Peyer's patch (tissue), 4 donors: ENCODE measurements around the gene CAMK1. TPM values are rescaled to one million over a fixed set of nuclear protein-coding genes. Genes with fewer than 3 reads are reported as not detected.

Source experiments
- DNase-seq, 3 donors: peaks; one replicate each; pipeline ENCODE4 v3.0.0-alpha.2; 2017 to 2019
- H3K27ac ChIP-seq, 4 donors: fragments of 200-600 bp; sonication (generic); one replicate each; pipeline ENCODE4 v1.5.1; 2016 to 2019
- H3K27me3 ChIP-seq, 2 donors: fragments of 200-600 bp; sonication (generic); one replicate each; pipeline ENCODE4 v1.5.1; 2019
- H3K36me3 ChIP-seq, 3 donors: fragments of 200-600 bp; sonication (generic); one replicate each; pipeline ENCODE4 v1.5.1; 2016 to 2019
- H3K4me1 ChIP-seq, 4 donors: fragments of 200-600 bp; sonication (generic); one replicate each; pipeline ENCODE4 v1.5.1; 2016 to 2019
- H3K4me3 ChIP-seq, 4 donors: fragments of 200-600 bp; sonication (generic); 1 replicate in 3 of 4; 2 replicates in 1 of 4; pipeline ENCODE4 v1.5.1; 2016 to 2019; ENCODE audit warnings: mild to moderate bottlenecking in 1 of 4
- H3K9me3 ChIP-seq, 4 donors: fragments of 200-600 bp; sonication (generic); one replicate each; pipeline ENCODE4 v1.5.1; 2016 to 2019; ENCODE audit warnings: mild to moderate bottlenecking in 1 of 4
- POLR2A ChIP-seq, 2 donors: fragments of 450-650 bp; IDR thresholded peaks; one replicate each; pipeline ENCODE4 v1.5.1; 2017; ENCODE audit warnings: antibody characterized with exemption in 2 of 2, mild to moderate bottlenecking in 2 of 2, moderate library complexity in 2 of 2
- total RNA-seq, 4 donors: library from RNA; depleted of rRNA; stranded (reverse); fragments of >200 nt; gene quantifications; one replicate each; pipeline ENCODE4 v1.1.0, GENCODE V29; 2016
- TF ChIP-seq, protein P1 (sequence below), 6 experiments: fragments of 450-650 bp in 4 of 6; fragments of 200-600 bp in 2 of 6; sonication (generic) in 1 of 6; IDR thresholded peaks; one replicate each; pipeline ENCODE4 v1.5.1; 2017 to 2019; ENCODE audit warnings: antibody characterized with exemption in 6 of 6, mild to moderate bottlenecking in 3 of 6, moderate library complexity in 1 of 6

Gene CAMK1
- total RNA-seq, 4 donors from 2014 or later, result 5.6 to 51.2 (median 10.4) TPM

DNA sequence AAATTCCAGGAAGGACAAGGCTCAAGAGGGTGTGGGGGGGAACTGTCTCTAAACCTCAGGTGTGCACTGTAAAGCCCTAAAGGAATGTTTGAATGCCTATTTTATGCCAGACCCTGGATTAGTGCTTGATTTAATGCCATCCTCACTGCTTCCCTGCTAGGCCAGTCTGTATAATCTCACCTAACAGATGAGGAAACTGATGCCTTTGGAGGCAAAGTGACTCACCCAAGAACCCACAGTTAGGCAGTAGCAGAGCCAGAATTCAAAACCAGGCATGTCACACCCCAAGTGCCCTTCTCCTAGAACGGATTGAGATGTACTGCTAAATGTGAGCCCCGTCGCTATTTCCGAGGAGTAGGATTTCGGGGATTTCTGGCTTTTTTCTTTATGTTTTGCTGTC is 7.8 kb downstream of the CAMK1 start:
- Histone ChIP-seq H3K27ac (no peak overlapping the region), H3K36me3 (peaks cover 0 to 37% (median 0%) of the 10 kb centered on the region in 3 donors)
- TF ChIP-seq POLR2A (IDR thresholded peaks at IDR 0.05), result no peak
- TF ChIP-seq, protein P1, sequence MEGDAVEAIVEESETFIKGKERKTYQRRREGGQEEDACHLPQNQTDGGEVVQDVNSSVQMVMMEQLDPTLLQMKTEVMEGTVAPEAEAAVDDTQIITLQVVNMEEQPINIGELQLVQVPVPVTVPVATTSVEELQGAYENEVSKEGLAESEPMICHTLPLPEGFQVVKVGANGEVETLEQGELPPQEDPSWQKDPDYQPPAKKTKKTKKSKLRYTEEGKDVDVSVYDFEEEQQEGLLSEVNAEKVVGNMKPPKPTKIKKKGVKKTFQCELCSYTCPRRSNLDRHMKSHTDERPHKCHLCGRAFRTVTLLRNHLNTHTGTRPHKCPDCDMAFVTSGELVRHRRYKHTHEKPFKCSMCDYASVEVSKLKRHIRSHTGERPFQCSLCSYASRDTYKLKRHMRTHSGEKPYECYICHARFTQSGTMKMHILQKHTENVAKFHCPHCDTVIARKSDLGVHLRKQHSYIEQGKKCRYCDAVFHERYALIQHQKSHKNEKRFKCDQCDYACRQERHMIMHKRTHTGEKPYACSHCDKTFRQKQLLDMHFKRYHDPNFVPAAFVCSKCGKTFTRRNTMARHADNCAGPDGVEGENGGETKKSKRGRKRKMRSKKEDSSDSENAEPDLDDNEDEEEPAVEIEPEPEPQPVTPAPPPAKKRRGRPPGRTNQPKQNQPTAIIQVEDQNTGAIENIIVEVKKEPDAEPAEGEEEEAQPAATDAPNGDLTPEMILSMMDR (IDR thresholded peaks at IDR 0.05), result no peak

DNA sequence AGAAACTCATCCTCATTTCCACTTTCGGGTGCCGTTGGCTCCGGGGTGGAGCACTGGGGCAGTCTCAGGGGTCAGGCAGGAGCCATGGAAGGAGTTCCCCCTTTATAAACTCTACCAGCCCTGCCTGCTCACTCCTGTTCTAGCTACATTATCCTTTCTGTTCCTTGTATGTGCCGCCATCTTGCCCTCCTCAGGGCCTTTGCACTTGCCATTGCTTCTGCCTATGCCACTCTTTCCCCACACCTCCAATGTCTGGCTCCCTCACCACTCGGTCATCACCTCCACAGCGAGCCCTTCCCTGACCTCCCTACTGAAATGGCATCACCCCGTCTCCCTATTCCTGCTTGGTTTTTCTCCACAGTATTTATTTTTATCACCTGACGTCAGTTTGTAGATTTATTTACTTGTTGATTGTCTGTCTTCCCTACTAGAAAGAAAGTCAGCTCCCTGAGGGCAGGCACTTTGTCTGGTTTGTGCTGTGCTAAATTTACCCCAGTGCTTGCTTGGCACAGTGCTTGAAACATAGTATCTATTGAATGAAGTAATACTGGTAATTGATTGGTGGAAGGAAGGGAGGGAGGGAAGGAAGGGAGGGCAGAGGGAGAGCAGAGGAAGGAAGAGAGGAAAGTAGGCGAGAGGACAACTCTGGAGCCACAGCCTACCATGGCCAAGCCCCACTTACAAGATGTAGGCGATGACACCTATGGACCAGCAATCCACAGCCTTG is 8.8 kb downstream of the CAMK1 start:
- DNase-seq, result no peak
- no peak overlapping the region for H3K27ac ChIP-seq
- H3K27me3 ChIP-seq, result no peaks in the 10 kb centered on the region
- H3K36me3 ChIP-seq, result peaks cover 0 to 46% (median 0%) of the 10 kb centered on the region in 3 donors
- no peak overlapping the region for H3K4me3 ChIP-seq
- H3K9me3 ChIP-seq, result no peaks in the 10 kb centered on the region
- no peak for TF ChIP-seq POLR2A (IDR thresholded peaks at IDR 0.05)
- TF ChIP-seq, protein P1 (IDR thresholded peaks at IDR 0.05), result no peak
- no peaks in the 10 kb centered on the region for H3K4me1 ChIP-seq

More for the DNA sequence above, 7.8 kb downstream of the CAMK1 start:
- H3K4me3 ChIP-seq, result no peak overlapping the region
- H3K9me3 ChIP-seq, result no peaks in the 10 kb centered on the region
- no peaks in the 10 kb centered on the region for H3K4me1 ChIP-seq
- H3K27me3 ChIP-seq, result no peaks in the 10 kb centered on the region
- DNase-seq, result no peak

DNA sequence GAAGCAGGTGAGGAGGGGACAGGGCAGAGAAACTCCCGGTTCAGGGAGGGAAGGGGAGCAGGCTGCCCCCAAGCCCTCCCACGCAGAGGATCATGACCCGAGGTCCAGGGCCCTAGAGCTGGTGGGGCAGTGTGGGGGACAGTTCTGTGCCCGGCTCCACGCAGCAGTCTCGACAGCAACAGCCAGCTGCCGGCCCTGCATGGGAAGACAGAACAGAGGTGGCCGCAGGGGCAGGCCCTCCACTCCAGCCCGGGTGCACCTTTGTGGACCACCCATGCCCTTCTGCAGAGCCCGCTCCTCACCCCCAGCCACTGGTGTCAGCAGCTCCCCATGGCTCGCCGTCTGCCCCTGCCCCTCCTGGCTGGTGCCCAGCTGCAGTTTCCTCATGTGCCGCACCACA is 12.3 kb downstream of the CAMK1 start:
- Histone ChIP-seq H3K9me3 (no peaks in the 10 kb centered on the region), H3K27ac (no peak overlapping the region), H3K36me3 (peaks cover 0 to 67% (median 0%) of the 10 kb centered on the region in 3 donors), H3K4me3 (no peak overlapping the region), H3K27me3 (no peaks in the 10 kb centered on the region), H3K4me1 (peaks cover 0 to 6% (median 2%) of the 10 kb centered on the region in 4 donors)
- TF ChIP-seq, protein P1 (IDR thresholded peaks at IDR 0.05), result no peak
- no peak for TF ChIP-seq POLR2A (IDR thresholded peaks at IDR 0.05)
- no peak for DNase-seq

DNA sequence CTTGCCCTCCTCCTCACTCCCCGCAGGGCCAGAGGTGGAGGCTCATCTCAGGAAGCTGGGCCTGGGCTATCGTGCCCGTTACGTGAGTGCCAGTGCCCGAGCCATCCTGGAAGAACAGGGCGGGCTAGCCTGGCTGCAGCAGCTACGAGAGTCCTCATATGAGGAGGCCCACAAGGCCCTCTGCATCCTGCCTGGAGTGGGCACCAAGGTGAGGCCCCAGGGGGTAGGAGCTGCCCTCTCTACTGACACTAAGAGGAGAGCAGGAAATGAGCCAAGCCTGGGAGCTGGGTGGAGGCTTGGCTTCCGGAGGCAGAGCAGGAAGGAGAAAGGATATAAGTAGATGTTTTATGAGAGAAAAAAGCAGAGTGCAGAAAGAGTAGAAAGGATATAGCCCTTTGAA is 15.1 kb downstream of the CAMK1 start:
- H3K9me3 ChIP-seq, result no peaks in the 10 kb centered on the region
- H3K27me3 ChIP-seq, result no peaks in the 10 kb centered on the region
- H3K4me3 ChIP-seq, result no peak overlapping the region
- no peak overlapping the region for H3K27ac ChIP-seq
- DNase-seq, result no peak
- H3K4me1 ChIP-seq, result peaks cover 0 to 19% (median 11%) of the 10 kb centered on the region in 4 donors
- H3K36me3 ChIP-seq, result peaks cover 0 to 63% (median 0%) of the 10 kb centered on the region in 3 donors
- TF ChIP-seq POLR2A (IDR thresholded peaks at IDR 0.05), result no peak
- TF ChIP-seq, protein P1 (IDR thresholded peaks at IDR 0.05), result no peak

DNA sequence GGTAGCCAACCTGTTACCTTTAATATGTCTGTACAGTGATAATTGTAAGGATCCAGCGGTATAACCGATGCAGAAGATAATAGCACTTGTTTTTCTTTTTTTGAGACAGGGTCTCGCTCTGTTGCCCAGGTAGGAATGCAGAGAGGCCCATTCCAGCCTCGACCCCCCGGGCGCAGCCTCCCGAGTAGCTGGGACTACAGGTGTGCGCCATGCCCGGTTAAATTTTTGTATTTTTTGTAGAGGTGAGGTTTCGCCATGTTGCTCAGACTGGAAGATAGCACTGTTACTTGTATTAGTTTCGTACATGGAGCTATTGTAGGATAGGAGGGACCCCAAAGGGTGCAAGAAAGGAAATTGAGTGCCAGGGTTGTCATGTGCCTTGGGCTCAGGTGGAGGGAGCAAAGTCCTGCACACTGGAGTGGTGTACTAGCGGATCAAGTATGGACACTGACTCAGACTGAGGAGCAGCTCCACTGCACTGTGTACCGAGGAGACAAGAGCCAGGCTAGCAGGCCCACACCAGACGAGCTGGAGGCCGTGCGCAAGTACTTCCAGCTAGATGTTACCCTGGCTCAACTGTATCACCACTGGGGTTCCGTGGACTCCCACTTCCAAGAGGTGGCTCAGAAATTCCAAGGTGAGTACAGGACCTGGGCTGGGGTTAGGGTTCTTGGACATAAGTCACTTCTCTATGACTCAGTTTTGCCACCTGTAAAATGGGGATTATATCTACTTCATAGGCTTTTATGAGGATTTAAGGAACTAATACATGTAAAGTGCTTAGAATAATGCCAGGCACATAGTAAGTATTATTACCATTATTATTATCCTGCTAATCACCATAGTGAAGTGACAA is 19.0 kb downstream of the CAMK1 start:
- DNase-seq, result peak in 2 of 3 donors; percentile 78 to 83
- peak; percentile 24 to 66 for TF ChIP-seq POLR2A (IDR thresholded peaks at IDR 0.05)
- TF ChIP-seq, protein P1 (IDR thresholded peaks at IDR 0.05), result no peak
- peaks cover 3 to 25% (median 13%) of the 10 kb centered on the region in 4 donors for H3K4me1 ChIP-seq

More for the DNA sequence above, 19.0 kb downstream of the CAMK1 start:
- Histone ChIP-seq H3K9me3 (no peaks in the 10 kb centered on the region), H3K4me3 (peak overlapping the region; percentile 48 to 63 (median 56)), H3K27ac (peak overlapping the region; percentile 82 to 92 (median 86)), H3K36me3 (peaks cover 0 to 52% (median 0%) of the 10 kb centered on the region in 3 donors), H3K27me3 (no peaks in the 10 kb centered on the region)
